Right atrium auricular region (tissue), 2 donors: ENCODE data around the gene TBL1XR1. TPM values are rescaled to one million over a fixed set of nuclear protein-coding genes. Genes with fewer than 3 reads are reported as not detected.

Source experiments
- DNase-seq: peaks from one replicate; pipeline ENCODE4 v3.0.0-alpha.2; 2019; ENCODE audit warnings: low spot score
- H3K27ac ChIP-seq, 2 donors: fragments of 200-600 bp; sonication (generic); 1 replicate in 1 of 2; 2 replicates in 1 of 2; pipeline ENCODE4 v1.5.1; 2016 to 2019
- H3K27me3 ChIP-seq, 2 donors: fragments of 200-600 bp; sonication (generic); one replicate each; pipeline versions ENCODE4 v1.5.1 to v1.6.0; 2017 to 2019
- H3K36me3 ChIP-seq: fragments of 200-600 bp; sonication (generic); one replicate; pipeline ENCODE4 v1.5.1; 2016
- H3K4me1 ChIP-seq, 2 donors: fragments of 200-600 bp; sonication (generic); one replicate each; pipeline versions ENCODE4 v1.5.1 to v1.6.0; 2017 to 2019
- H3K4me3 ChIP-seq, 2 donors: fragments of 200-600 bp; sonication (generic); 1 replicate in 1 of 2; 2 replicates in 1 of 2; pipeline ENCODE4 v1.5.1; 2017 to 2019; ENCODE audit warnings: mild to moderate bottlenecking in 1 of 2, moderate library complexity in 1 of 2
- H3K9me3 ChIP-seq, 2 donors: fragments of 200-600 bp; sonication (generic); one replicate each; pipeline ENCODE4 v1.5.1; 2019
- CTCF ChIP-seq, 2 donors: fragments of 200-600 bp; sonication (generic); IDR thresholded peaks; one replicate each; pipeline ENCODE4 v1.5.1; 2019; ENCODE audit warnings: antibody characterized with exemption in 2 of 2
- total RNA-seq, 2 donors: library from RNA; depleted of rRNA; stranded (reverse); fragments of >200 nt; gene quantifications; one replicate each; pipeline ENCODE4 v1.1.0, GENCODE V29; 2016

The TBL1XR1 gene
- total RNA-seq, 2 donors from 2014 or later: 68.2 to 79.9 TPM

GRCh38 chr3:177211503-177212277, 14.4 kb upstream of the TBL1XR1 start:
- no peak for TF ChIP-seq CTCF (IDR thresholded peaks at IDR 0.05)
- no peaks in the 10 kb centered on the region for H3K9me3 ChIP-seq
- no peaks in the 10 kb centered on the region for H3K4me1 ChIP-seq
- H3K4me3 ChIP-seq: no peak overlapping the region
- DNase-seq: no peak
- H3K27me3 ChIP-seq: no peaks in the 10 kb centered on the region
- H3K36me3 ChIP-seq: no peaks in the 10 kb centered on the region
- no peak overlapping the region for H3K27ac ChIP-seq

- Histone ChIP-seq H3K9me3 (no peaks in the 10 kb centered on the region), H3K27ac (no peak overlapping the region), H3K27me3 (no peaks in the 10 kb centered on the region), H3K4me3 (no peak overlapping the region), H3K36me3 (no peaks in the 10 kb centered on the region), H3K4me1 (no peaks in the 10 kb centered on the region)
- no peak for TF ChIP-seq CTCF (IDR thresholded peaks at IDR 0.05)
- no peak for DNase-seq
Observed at GRCh38 chr3:177210744-177211502, 13.6 kb upstream of the TBL1XR1 start.

- Histone ChIP-seq H3K9me3 (no peaks in the 10 kb centered on the region), H3K4me1 (no peaks in the 10 kb centered on the region), H3K27ac (no peak overlapping the region), H3K4me3 (no peak overlapping the region), H3K27me3 (no peaks in the 10 kb centered on the region), H3K36me3 (no peaks in the 10 kb centered on the region)
- no peak for DNase-seq
- TF ChIP-seq CTCF (IDR thresholded peaks at IDR 0.05): no peak
Observed at GRCh38 chr3:177209509-177209908, 12.2 kb upstream of the TBL1XR1 start.

GRCh38 chr3:177208781-177209180, 11.5 kb upstream of the TBL1XR1 start:
- Histone ChIP-seq H3K27me3 (no peaks in the 10 kb centered on the region), H3K9me3 (no peaks in the 10 kb centered on the region), H3K4me1 (no peaks in the 10 kb centered on the region), H3K27ac (no peak overlapping the region), H3K4me3 (no peak overlapping the region), H3K36me3 (no peaks in the 10 kb centered on the region)
- TF ChIP-seq CTCF (IDR thresholded peaks at IDR 0.05): no peak
- DNase-seq: no peak

GRCh38 chr3:177208223-177208622, 10.9 kb upstream of the TBL1XR1 start:
- no peak for DNase-seq
- no peak for TF ChIP-seq CTCF (IDR thresholded peaks at IDR 0.05)
- Histone ChIP-seq H3K27me3 (no peaks in the 10 kb centered on the region), H3K9me3 (no peaks in the 10 kb centered on the region), H3K36me3 (no peaks in the 10 kb centered on the region), H3K4me3 (no peak overlapping the region), H3K27ac (no peak overlapping the region), H3K4me1 (no peaks in the 10 kb centered on the region)
